IMR-90 (cell line): ENCODE measurements around the gene LYPD6B. TPM values are rescaled to one million over a fixed set of nuclear protein-coding genes. Genes with fewer than 3 reads are reported as not detected.

Source experiments
- ATAC-seq: fragments of 200-7000 bp; cut with Tn5 transposase; 2 replicates; pipeline ENCODE4 v1.9.1; 2020; ENCODE audit warnings: low read depth, mild to moderate bottlenecking, moderate library complexity
- BruUV-seq: library from RNA; stranded (reverse); fragments of 400-500 nt; replicated peaks from 2 replicates; lab custom pipeline; 2021; lab: Mats Ljungman, UMichigan
- CTCF ChIA-PET: fragments of 300-600 bp; formaldehyde crosslinking; extraction: SDS; loops from one replicate; lab custom pipeline; 2021; ENCODE audit warnings: antibody characterized with exemption; lab: Yijun Ruan, JAX
- POLR2A ChIA-PET: fragments of 300-600 bp; sonication (Branson Sonifier 250); formaldehyde crosslinking; loops from one replicate; lab custom pipeline; 2022; ENCODE audit warnings: antibody characterized with exemption; ENCODE audit not compliant: unreplicated experiment; lab: Charles Lee
- DNase-seq: peaks from one replicate; pipeline ENCODE4 v3.0.0; 2013
- H2AFZ ChIP-seq: replicated peaks from 2 replicates; pipeline ENCODE3; 2013; ENCODE audit warnings: low read length, mild to moderate bottlenecking; ENCODE audit not compliant: poor library complexity
- H2AK5ac ChIP-seq: 2 replicates; pipeline ENCODE4 v1.6.1; 2013; ENCODE audit warnings: low read depth, low read length, inconsistent platforms
- H2AK9ac ChIP-seq: replicated peaks from 2 replicates; pipeline ENCODE3; 2013; ENCODE audit warnings: mild to moderate bottlenecking, low read depth, low read length, moderate library complexity; ENCODE audit not compliant: poor library complexity
- H2BK120ac ChIP-seq: 2 replicates; pipeline ENCODE4 v1.6.1; 2013; ENCODE audit warnings: low read depth, low read length, inconsistent platforms
- H2BK15ac ChIP-seq: 3 replicates; pipeline ENCODE4 v1.6.1; 2013; ENCODE audit warnings: low read depth, low read length, inconsistent platforms
- H2BK20ac ChIP-seq: 2 replicates; pipeline ENCODE4 v1.6.1; 2013; ENCODE audit warnings: low read depth, mild to moderate bottlenecking, inconsistent platforms, low read length, moderate library complexity
- H2BK5ac ChIP-seq: 2 replicates; pipeline ENCODE4 v1.6.1; 2013; ENCODE audit warnings: mild to moderate bottlenecking, low read depth, low read length, inconsistent platforms; ENCODE audit not compliant: poor library complexity, severe bottlenecking
- H3K14ac ChIP-seq: replicated peaks from 2 replicates; pipeline ENCODE4 v1.6.1; 2013; ENCODE audit warnings: low read depth, low read length, inconsistent platforms
- H3K18ac ChIP-seq: 2 replicates; pipeline ENCODE4 v1.6.1; 2013; ENCODE audit warnings: low read depth, low read length, control low read depth
- H3K23ac ChIP-seq: 2 replicates; pipeline ENCODE4 v1.6.1; 2013; ENCODE audit warnings: low read depth, low read length, inconsistent platforms
- H3K27ac ChIP-seq: 2 replicates; pipeline ENCODE4 v1.5.1; 2013; ENCODE audit warnings: mild to moderate bottlenecking, control low read depth, low read length; ENCODE audit not compliant: insufficient read depth
- H3K27me3 ChIP-seq: 2 replicates; pipeline ENCODE4 v1.6.1; 2013; ENCODE audit warnings: low read length; ENCODE audit not compliant: control insufficient read depth, insufficient read depth
- H3K36me3 ChIP-seq: 2 replicates; pipeline ENCODE4 v1.6.1; 2013; ENCODE audit warnings: low read length, mixed read lengths; ENCODE audit not compliant: control insufficient read depth, insufficient read depth
- H3K4ac ChIP-seq: 2 replicates; pipeline ENCODE4 v1.6.1; 2013; ENCODE audit warnings: low read depth, low read length, inconsistent platforms
- H3K4me1 ChIP-seq: 2 replicates; pipeline ENCODE4 v1.6.1; 2013; ENCODE audit warnings: low read length, mixed read lengths; ENCODE audit not compliant: control insufficient read depth, insufficient read depth
- H3K4me2 ChIP-seq: 2 replicates; pipeline ENCODE4 v1.6.1; 2013; ENCODE audit warnings: low read depth, mild to moderate bottlenecking, control low read depth, low read length, moderate library complexity
- H3K4me3 ChIP-seq: 2 replicates; pipeline ENCODE4 v1.5.1; 2013; ENCODE audit warnings: low read depth, mild to moderate bottlenecking, control low read depth, low read length, moderate library complexity; ENCODE audit not compliant: insufficient read depth
- H3K56ac ChIP-seq: 2 replicates; pipeline ENCODE4 v1.6.1; 2013; ENCODE audit warnings: low read length, inconsistent platforms; ENCODE audit not compliant: insufficient read depth; ENCODE audit errors: extremely low read depth
- H3K79me1 ChIP-seq, 2 experiments: 2 replicates each; pipeline ENCODE4 v1.6.1; 2013; ENCODE audit warnings: low read length in 2 of 2, inconsistent platforms in 1 of 2, low read depth in 1 of 2
- H3K9ac ChIP-seq: 2 replicates; pipeline ENCODE4 v1.6.1; 2013; ENCODE audit warnings: low read depth, low read length, control low read depth
- H3K9me1 ChIP-seq: 2 replicates; pipeline ENCODE4 v1.6.1; 2013; ENCODE audit warnings: low read length, inconsistent platforms; ENCODE audit not compliant: insufficient read depth
- H3K9me3 ChIP-seq: 2 replicates; pipeline ENCODE4 v1.6.1; 2013; ENCODE audit warnings: low read length; ENCODE audit not compliant: control insufficient read depth, insufficient read depth
- H4K20me1 ChIP-seq: 2 replicates; pipeline ENCODE4 v1.6.1; 2013; ENCODE audit warnings: low read length, inconsistent platforms; ENCODE audit not compliant: insufficient read depth
- H4K5ac ChIP-seq: 2 replicates; pipeline ENCODE4 v1.6.1; 2013; ENCODE audit warnings: mild to moderate bottlenecking, low read depth, low read length, control low read depth
- H4K8ac ChIP-seq, 2 experiments: 2 replicates each; pipeline ENCODE4 v1.6.1; 2013; ENCODE audit warnings: low read depth in 2 of 2, low read length in 2 of 2, control low read depth in 1 of 2, inconsistent platforms in 1 of 2
- H4K91ac ChIP-seq: 2 replicates; pipeline ENCODE4 v1.6.1; 2013; ENCODE audit warnings: low read depth, low read length, inconsistent platforms; ENCODE audit not compliant: insufficient read depth
- CEBPB ChIP-seq: IDR thresholded peaks from 2 replicates; pipeline ENCODE4 v1.6.1; 2012; ENCODE audit warnings: low read depth, low read length, improper control_type of control experiment
- USF2 ChIP-seq: fragments of 150-350 bp; IDR thresholded peaks from 2 replicates; pipeline ENCODE4 v1.6.1; 2017; ENCODE audit warnings: mild to moderate bottlenecking, antibody characterized with exemption, low read length, low read depth
- WGBS, 2 experiments: methylation state at CpG; one replicate each; pipeline versions ENCODE4 v1.1.5 to v1.1.7; 2013; ENCODE audit warnings: missing lambda C conversion rate in 2 of 2; ENCODE audit not compliant: insufficient read length in 1 of 2; ENCODE audit errors: extremely low coverage in 2 of 2; 5-methylcytosine and 5-hydroxymethylcytosine counted together
- dilution Hi-C: fragments of 300-500 bp; cut with HindIII; formaldehyde crosslinking; loops from one replicate; pipeline ENCODE4 v1.14.3; 2018; ENCODE audit warnings: low sequenced_read_pairs; ENCODE audit not compliant: unreplicated experiment
- in situ Hi-C: fragments of 300-500 bp; cut with MboI; formaldehyde crosslinking; loops from 3 replicates; pipeline ENCODE4 v1.14.3; 2019; ENCODE audit warnings: low sequenced_read_pairs, inconsistent platforms, mixed read lengths
- intact Hi-C: fragments of 100-400 bp; cut with micrococcal nuclease; formaldehyde crosslinking; loops from 2 replicates; pipeline ENCODE4 v1.10.0; 2022
- polyA plus RNA-seq, 3 experiments: library from polyadenylated mRNA; depleted of rRNA; stranded (reverse); fragments of >200 nt; gene quantifications; 2 replicates each; pipeline ENCODE4 v1.2.3, GENCODE V29; 2012; ENCODE audit warnings: low replicate concordance in 1 of 3
- total RNA-seq: library from RNA; depleted of rRNA; stranded (reverse); fragments of >200 nt; gene quantifications from 2 replicates; pipeline ENCODE4 v1.2.3, GENCODE V29; 2012

Gene LYPD6B
- total and polyA plus RNA-seq, 2 of the 4 experiments (the other 2 are of a cell fraction) = 0.05 TPM; not detected in 1

GRCh38 chr2:149129433-149129832 lies 90.9 kb downstream of the LYPD6B start:
- Histone ChIP-seq H3K36me3 (no peaks in the 10 kb centered on the region), H3K79me1 (no peaks in the 10 kb centered on the region), H3K27me3 (no peaks in the 10 kb centered on the region), H3K4me2 (no peak overlapping the region), H3K9me3 (no peaks in the 10 kb centered on the region), H3K4me1 (no peaks in the 10 kb centered on the region), H3K27ac (no peak overlapping the region), H2AFZ (no peak overlapping the region), H2BK5ac (no peak overlapping the region), H2BK120ac (no peak overlapping the region), H4K8ac (no peak overlapping the region), H4K91ac (no peak overlapping the region), H2AK5ac (no peak overlapping the region), H3K23ac (no peak overlapping the region), H3K18ac (no peak overlapping the region), H3K9me1 (no peaks in the 10 kb centered on the region), H3K56ac (no peak overlapping the region), H2AK9ac (no peak overlapping the region), H2BK20ac (no peak overlapping the region), H2BK15ac (no peak overlapping the region), H3K14ac (no peak overlapping the region), H3K4me3 (no peak overlapping the region), H3K9ac (no peak overlapping the region), H3K4ac (no peak overlapping the region), H4K20me1 (no peaks in the 10 kb centered on the region), H4K5ac (no peak overlapping the region)
- no peak for TF ChIP-seq CEBPB
- no peak for TF ChIP-seq USF2
- dilution Hi-C loops = no loop called here
- intact Hi-C loops = no loop called here
- DNase-seq = no peak
- BruUV-seq = no TSS peak
- in situ Hi-C loops = no loop called here
- ChIA-PET POLR2A (no interaction called here), CTCF (no interaction called here)
- 50% methylated on average over 1 of the region's 2 CpGs; no CpG with 5 or more reads in 1 of the 2 experiments for WGBS, 2 experiments
- ATAC-seq = no peak
